Gastrocnemius medialis (tissue), 4 donors: ENCODE results near the gene MGAT5. TPM values are rescaled to one million over a fixed set of nuclear protein-coding genes. Genes with fewer than 3 reads are reported as not detected.

Experiments
- ATAC-seq, 2 donors: fragments of 150-250 bp; one replicate each; pipeline ENCODE4 v1.9.1; 2016
- DNase-seq, 2 donors: peaks; one replicate each; pipeline ENCODE4 v3.0.0-alpha.2; 2019
- H3K27ac ChIP-seq, 4 donors: fragments of 200-600 bp; sonication (generic); 1 replicate in 1 of 4; 2 replicates in 3 of 4; pipeline ENCODE4 v1.5.1; 2016 to 2018; ENCODE audit warnings: mild to moderate bottlenecking in 2 of 4, moderate library complexity in 1 of 4
- H3K27me3 ChIP-seq, 3 donors: fragments of 200-600 bp; sonication (generic) in 2 of 3; 1 replicate in 1 of 3; 2 replicates in 2 of 3; pipeline versions ENCODE4 v1.5.1 to v1.6.0; 2016 to 2019; ENCODE audit warnings: mild to moderate bottlenecking in 1 of 3, moderate library complexity in 1 of 3
- H3K36me3 ChIP-seq, 2 donors: fragments of 200-600 bp; sonication (generic) in 1 of 2; one replicate each; pipeline ENCODE4 v1.5.1; 2017 to 2018
- H3K4me1 ChIP-seq, 2 donors: fragments of 200-600 bp; sonication (generic) in 1 of 2; one replicate each; pipeline ENCODE4 v1.5.1; 2016 to 2017; ENCODE audit warnings: mild to moderate bottlenecking in 2 of 2
- H3K4me3 ChIP-seq, 4 donors: fragments of 200-600 bp; sonication (generic) in 3 of 4; 1 replicate in 1 of 4; 2 replicates in 3 of 4; pipeline ENCODE4 v1.5.1; 2016 to 2019; ENCODE audit warnings: mild to moderate bottlenecking in 2 of 4
- H3K9me3 ChIP-seq, 3 donors: fragments of 200-600 bp; sonication (generic) in 2 of 3; 1 replicate in 1 of 3; 2 replicates in 2 of 3; pipeline ENCODE4 v1.5.1; 2016 to 2019
- CTCF ChIP-seq, 5 experiments: fragments of 450-650 bp in 3 of 5; fragments of 200-600 bp in 2 of 5; sonication (generic) in 2 of 5; IDR thresholded peaks in 4 of 5; conservative IDR thresholded peaks in 1 of 5; 1 replicate in 4 of 5; 2 replicates in 1 of 5; pipeline ENCODE4 v1.5.1; 2016 to 2019; ENCODE audit warnings: antibody characterized with exemption in 5 of 5, mild to moderate bottlenecking in 3 of 5, moderate library complexity in 3 of 5
- POLR2A ChIP-seq, 2 donors: fragments of 450-650 bp; IDR thresholded peaks; one replicate each; pipeline ENCODE4 v1.6.1; 2017; ENCODE audit warnings: antibody characterized with exemption in 2 of 2, mild to moderate bottlenecking in 2 of 2, moderate library complexity in 2 of 2
- in situ Hi-C, 4 donors: fragments of 200-750 bp; cut with MboI; loops; one replicate each; pipeline versions ENCODE4 v1.15.0 to v1.8.0; 2017; ENCODE audit warnings: low sequenced_read_pairs in 4 of 4
- intact Hi-C: fragments of 100-400 bp; cut with DNase I; formaldehyde crosslinking; loops from one replicate; pipeline ENCODE4 v1.15.1; 2023; ENCODE audit warnings: low total_unique reads
- total RNA-seq, 4 donors: library from RNA; depleted of rRNA; stranded (reverse); fragments of >200 nt; gene quantifications; one replicate each; pipeline versions ENCODE4 v1.1.0 to v1.2.3, GENCODE V29; 2016

Gene MGAT5
- total RNA-seq, 4 donors from 2014 or later = 3.0 to 4.9 (median 3.3) TPM

DNA sequence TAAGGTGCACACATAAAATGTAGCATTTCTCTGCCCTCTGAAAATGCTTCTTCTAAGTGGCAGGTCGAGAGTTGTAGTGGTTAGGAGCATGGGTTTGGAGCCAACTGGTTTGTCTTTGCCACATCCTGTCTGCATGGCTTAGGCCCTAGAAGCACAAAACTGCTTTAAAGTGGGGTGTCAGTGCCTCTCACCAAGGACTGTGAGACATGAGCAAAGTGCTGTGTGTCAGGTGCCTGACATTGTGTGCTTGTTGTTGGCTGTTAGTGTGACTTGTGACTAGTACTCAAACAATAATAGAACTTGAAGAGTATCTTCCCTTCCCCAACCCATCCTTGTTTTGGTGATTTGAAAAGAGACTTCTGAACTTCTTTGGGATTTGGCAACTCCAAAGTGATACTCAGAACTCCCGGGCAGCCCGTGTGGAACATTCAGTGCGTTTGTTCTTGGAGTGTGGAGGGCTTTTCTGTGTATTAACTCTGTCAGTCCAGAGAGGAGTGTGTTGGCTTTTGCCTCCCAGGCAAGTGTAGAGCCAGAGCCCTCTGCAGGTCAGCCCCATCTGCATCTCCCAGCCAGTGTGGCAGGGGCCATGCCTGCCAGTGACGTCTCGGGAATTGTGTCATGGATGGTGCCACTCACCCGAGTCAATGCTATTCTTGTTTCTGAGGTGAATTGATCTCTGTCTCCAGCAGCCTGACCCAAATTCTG is 5.0 kb downstream of the MGAT5 start:
- in situ Hi-C loops (no loop called here), intact Hi-C loops (no loop called here)
- no peaks in the 10 kb centered on the region for H3K9me3 ChIP-seq
- no peaks in the 10 kb centered on the region for H3K36me3 ChIP-seq
- H3K27ac ChIP-seq = no peak overlapping the region
- H3K27me3 ChIP-seq = no peaks in the 10 kb centered on the region
- TF ChIP-seq POLR2A (IDR thresholded peaks at IDR 0.05) = no peak
- TF ChIP-seq CTCF (IDR thresholded peaks at IDR 0.05 in 4 of 5, conservative IDR thresholded peaks at IDR 0.05 in 1 of 5) = no peak
- H3K4me3 ChIP-seq = no peak overlapping the region
- H3K4me1 ChIP-seq = peaks cover 18 to 26% of the 10 kb centered on the region in 2 donors
- ATAC-seq (no peak), DNase-seq (no peak)

DNA sequence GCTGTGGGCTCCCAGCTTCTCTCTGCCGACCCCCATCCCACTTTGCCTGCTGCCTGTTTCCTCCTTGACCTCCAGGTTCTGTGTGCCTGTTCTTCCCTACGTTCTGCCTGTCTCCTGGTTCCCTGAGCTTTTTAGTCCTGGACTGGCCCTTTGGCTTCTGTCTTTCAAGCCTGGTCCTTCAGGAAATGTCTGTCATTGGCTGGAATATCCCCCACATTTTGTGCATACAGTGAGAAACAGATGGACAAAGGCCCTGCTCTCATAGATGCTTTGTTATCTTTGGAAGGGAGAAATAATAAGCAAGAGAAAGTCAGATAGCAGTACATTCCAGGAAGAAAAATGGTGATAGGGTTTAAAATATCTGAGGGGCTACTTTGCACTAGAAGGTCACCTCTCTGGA is 5.7 kb downstream of the MGAT5 start:
- H3K4me1 ChIP-seq = peaks cover 18 to 26% of the 10 kb centered on the region in 2 donors
- ATAC-seq = no peak
- intact Hi-C loops = no loop called here

DNA sequence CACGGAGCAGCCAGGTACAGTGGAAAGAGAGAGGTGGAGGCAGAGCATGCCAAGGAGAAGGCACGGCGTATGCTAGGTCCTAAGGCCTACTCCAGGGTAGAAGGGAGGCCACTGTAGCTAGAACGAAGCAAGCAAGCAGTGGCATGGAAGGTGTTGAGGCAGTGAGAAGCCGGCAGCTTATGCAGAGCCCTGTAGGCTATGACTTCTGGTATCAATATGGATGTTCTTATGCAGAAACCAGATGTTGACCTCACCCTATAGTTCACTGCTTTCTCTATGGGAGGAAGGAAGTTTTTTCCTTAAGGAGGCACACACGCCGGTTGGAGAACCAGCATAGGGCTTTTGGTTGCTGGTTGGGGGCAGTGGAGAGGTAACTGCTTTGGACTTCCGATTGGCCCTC is 6.1 kb downstream of the MGAT5 start:
- peaks cover 18 to 26% of the 10 kb centered on the region in 2 donors for H3K4me1 ChIP-seq
- TF ChIP-seq CTCF (IDR thresholded peaks at IDR 0.05 in 4 of 5, conservative IDR thresholded peaks at IDR 0.05 in 1 of 5) (no peak), POLR2A (IDR thresholded peaks at IDR 0.05) (no peak)
- ATAC-seq = no peak

More for the DNA sequence above, 5.7 kb downstream of the MGAT5 start:
- Histone ChIP-seq H3K9me3 (no peaks in the 10 kb centered on the region), H3K36me3 (no peaks in the 10 kb centered on the region), H3K27ac (no peak overlapping the region), H3K27me3 (no peaks in the 10 kb centered on the region), H3K4me3 (no peak overlapping the region)
- TF ChIP-seq POLR2A (IDR thresholded peaks at IDR 0.05) (no peak), CTCF (IDR thresholded peaks at IDR 0.05 in 4 of 5, conservative IDR thresholded peaks at IDR 0.05 in 1 of 5) (no peak)
- in situ Hi-C loops = no loop called here
- DNase-seq = no peak

DNA sequence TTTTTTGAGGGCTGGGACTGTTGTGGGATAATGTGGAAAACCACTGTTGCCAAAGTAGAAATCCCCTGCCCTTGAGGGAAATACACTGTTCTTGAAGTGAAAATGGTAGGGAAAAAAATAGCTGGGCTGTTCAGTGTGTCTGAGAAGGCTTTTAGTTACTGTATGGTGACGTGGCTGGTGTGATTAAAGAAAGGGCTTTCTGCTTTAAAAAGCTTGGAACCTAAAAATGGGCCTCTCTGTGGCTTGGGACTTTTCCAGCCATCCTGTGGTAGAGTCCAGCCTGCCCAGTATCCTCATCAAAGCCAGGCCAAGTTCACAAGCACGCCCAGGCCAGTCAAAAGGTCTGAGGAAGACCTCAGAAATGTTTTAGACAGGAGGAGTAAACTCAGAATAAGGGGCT is 6.8 kb downstream of the MGAT5 start:
- intact Hi-C loops (no loop called here), in situ Hi-C loops (no loop called here)
- DNase-seq = no peak
- ATAC-seq = no peak
- Histone ChIP-seq H3K4me3 (no peak overlapping the region), H3K9me3 (no peaks in the 10 kb centered on the region), H3K27ac (peak overlapping the region in 2 of 4 donors; percentile 29 to 36), H3K36me3 (no peaks in the 10 kb centered on the region), H3K27me3 (no peaks in the 10 kb centered on the region), H3K4me1 (peaks cover 18 to 26% of the 10 kb centered on the region in 2 donors)
- no peak for TF ChIP-seq POLR2A (IDR thresholded peaks at IDR 0.05)
- TF ChIP-seq CTCF (IDR thresholded peaks at IDR 0.05 in 4 of 5, conservative IDR thresholded peaks at IDR 0.05 in 1 of 5) = no peak

More for the DNA sequence above, 6.1 kb downstream of the MGAT5 start:
- Histone ChIP-seq H3K27me3 (no peaks in the 10 kb centered on the region), H3K4me3 (no peak overlapping the region), H3K36me3 (no peaks in the 10 kb centered on the region), H3K27ac (peak overlapping the region in 1 of 4 donors; percentile 36), H3K9me3 (no peaks in the 10 kb centered on the region)
- DNase-seq = no peak
- in situ Hi-C loops (no loop called here), intact Hi-C loops (no loop called here)
